ENCODE results near the gene FBXW2. TPM values are rescaled to one million over a fixed set of nuclear protein-coding genes. Genes with fewer than 3 reads are reported as not detected.

The FBXW2 gene
- total and polyA plus RNA-seq, 10 of the 15 experiments (the other 5 are each of a cell fraction or from before 2014, with no cell fraction given) = 2.9 to 56.9 (median 39.1) TPM

DNA sequence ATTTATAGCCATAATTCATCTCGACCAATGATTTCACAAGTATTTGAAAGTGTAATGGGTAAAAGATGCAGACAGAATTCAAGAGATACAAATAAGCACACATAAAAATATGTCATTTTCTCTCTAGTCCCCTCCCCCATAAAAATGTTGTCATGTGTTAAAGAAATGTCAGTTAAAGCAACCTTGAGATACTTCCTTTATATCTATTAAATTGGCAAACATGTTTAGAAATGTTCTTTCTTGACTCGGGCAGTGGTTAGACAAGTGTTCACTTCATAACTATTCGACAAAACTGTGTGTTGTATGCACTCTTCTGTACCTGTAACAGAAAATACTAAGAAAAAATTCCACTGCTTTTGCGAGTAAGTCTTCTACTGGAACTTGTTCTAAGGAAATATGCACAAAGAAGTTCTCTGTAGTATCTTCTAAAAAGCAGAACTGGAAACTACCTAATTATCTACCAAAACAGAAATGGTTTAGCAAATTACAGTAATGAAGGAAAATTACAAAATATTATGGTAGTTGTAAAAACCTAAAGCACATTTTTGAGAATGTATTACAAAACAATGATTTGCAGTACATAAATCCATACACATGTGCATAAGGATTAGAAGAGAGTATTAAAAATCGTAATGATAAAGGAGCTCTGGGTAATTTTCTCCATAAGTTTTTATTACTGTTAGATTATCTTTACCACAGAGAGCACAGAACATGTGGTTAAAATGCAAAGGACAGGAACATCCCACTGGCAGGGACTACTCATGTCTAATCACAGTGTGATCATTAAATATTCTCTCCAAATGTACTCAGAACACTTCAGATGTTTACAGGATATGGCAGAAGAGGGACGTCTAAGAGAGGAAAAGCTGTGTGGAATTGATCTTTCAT lies 35.9 kb downstream of the FBXW2 start (continued):
- TF ChIP-seq, protein P1, sequence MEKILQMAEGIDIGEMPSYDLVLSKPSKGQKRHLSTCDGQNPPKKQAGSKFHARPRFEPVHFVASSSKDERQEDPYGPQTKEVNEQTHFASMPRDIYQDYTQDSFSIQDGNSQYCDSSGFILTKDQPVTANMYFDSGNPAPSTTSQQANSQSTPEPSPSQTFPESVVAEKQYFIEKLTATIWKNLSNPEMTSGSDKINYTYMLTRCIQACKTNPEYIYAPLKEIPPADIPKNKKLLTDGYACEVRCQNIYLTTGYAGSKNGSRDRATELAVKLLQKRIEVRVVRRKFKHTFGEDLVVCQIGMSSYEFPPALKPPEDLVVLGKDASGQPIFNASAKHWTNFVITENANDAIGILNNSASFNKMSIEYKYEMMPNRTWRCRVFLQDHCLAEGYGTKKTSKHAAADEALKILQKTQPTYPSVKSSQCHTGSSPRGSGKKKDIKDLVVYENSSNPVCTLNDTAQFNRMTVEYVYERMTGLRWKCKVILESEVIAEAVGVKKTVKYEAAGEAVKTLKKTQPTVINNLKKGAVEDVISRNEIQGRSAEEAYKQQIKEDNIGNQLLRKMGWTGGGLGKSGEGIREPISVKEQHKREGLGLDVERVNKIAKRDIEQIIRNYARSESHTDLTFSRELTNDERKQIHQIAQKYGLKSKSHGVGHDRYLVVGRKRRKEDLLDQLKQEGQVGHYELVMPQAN (conservative IDR thresholded peaks at IDR 0.05) = no peak
- TF ChIP-seq CHD4 (IDR thresholded peaks at IDR 0.05) (no peak), RAD51 (IDR thresholded peaks at IDR 0.05) (no peak), EP300 (IDR thresholded peaks at IDR 0.05; ENCODE audit: borderline replicate concordance in 1 of 2, control insufficient read depth in 1 of 2, low read depth in 2 of 2, low read length in 2 of 2) (no peak), IKZF2 (IDR thresholded peaks at IDR 0.05) (peak in 1 of 2 experiments; percentile 41; a peak in 2 of 4 replicates), ZNF274 (IDR thresholded peaks at IDR 0.05; ENCODE audit: insufficient read depth, insufficient read length) (no peak), HDGF (IDR thresholded peaks at IDR 0.05) (no peak), NR2F1 (conservative IDR thresholded peaks at IDR 0.05) (no peak), MTA2 (IDR thresholded peaks at IDR 0.05; ENCODE audit: low read depth) (peak; percentile 92)
- TF ChIP-seq, protein P2, sequence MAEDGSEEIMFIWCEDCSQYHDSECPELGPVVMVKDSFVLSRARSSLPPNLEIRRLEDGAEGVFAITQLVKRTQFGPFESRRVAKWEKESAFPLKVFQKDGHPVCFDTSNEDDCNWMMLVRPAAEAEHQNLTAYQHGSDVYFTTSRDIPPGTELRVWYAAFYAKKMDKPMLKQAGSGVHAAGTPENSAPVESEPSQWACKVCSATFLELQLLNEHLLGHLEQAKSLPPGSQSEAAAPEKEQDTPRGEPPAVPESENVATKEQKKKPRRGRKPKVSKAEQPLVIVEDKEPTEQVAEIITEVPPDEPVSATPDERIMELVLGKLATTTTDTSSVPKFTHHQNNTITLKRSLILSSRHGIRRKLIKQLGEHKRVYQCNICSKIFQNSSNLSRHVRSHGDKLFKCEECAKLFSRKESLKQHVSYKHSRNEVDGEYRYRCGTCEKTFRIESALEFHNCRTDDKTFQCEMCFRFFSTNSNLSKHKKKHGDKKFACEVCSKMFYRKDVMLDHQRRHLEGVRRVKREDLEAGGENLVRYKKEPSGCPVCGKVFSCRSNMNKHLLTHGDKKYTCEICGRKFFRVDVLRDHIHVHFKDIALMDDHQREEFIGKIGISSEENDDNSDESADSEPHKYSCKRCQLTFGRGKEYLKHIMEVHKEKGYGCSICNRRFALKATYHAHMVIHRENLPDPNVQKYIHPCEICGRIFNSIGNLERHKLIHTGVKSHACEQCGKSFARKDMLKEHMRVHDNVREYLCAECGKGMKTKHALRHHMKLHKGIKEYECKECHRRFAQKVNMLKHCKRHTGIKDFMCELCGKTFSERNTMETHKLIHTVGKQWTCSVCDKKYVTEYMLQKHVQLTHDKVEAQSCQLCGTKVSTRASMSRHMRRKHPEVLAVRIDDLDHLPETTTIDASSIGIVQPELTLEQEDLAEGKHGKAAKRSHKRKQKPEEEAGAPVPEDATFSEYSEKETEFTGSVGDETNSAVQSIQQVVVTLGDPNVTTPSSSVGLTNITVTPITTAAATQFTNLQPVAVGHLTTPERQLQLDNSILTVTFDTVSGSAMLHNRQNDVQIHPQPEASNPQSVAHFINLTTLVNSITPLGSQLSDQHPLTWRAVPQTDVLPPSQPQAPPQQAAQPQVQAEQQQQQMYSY (CRISPR knock-in tag; IDR thresholded peaks at IDR 0.05) = no peak
- TF ChIP-seq, protein P3, sequence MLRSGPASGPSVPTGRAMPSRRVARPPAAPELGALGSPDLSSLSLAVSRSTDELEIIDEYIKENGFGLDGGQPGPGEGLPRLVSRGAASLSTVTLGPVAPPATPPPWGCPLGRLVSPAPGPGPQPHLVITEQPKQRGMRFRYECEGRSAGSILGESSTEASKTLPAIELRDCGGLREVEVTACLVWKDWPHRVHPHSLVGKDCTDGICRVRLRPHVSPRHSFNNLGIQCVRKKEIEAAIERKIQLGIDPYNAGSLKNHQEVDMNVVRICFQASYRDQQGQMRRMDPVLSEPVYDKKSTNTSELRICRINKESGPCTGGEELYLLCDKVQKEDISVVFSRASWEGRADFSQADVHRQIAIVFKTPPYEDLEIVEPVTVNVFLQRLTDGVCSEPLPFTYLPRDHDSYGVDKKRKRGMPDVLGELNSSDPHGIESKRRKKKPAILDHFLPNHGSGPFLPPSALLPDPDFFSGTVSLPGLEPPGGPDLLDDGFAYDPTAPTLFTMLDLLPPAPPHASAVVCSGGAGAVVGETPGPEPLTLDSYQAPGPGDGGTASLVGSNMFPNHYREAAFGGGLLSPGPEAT (IDR thresholded peaks at IDR 0.05; ENCODE audit: low read depth) = peak; percentile 83

All from GM12878 (cell line).